Stimulated activated CD4-positive, alpha-beta T cell treated with anti-CD3 and anti-CD28 coated beads, TNF-alpha, amount 100 ng/mL, for 24 hours (primary cell): ENCODE measurements around the gene PHC2.

Experiments used
- DNase-seq, 3 experiments: peaks; one replicate each; pipeline ENCODE4 v3.0.0-alpha.2; 2020; ENCODE audit warnings: low read depth in 3 of 3

The PHC2 gene

GRCh38 chr1:33332357-33332789 is 98.5 kb downstream of the PHC2 start:
- DNase-seq, result no peak

GRCh38 chr1:33331444-33332356 is 99.2 kb downstream of the PHC2 start:
- DNase-seq, result no peak

GRCh38 chr1:33330906-33331305 is 100.0 kb downstream of the PHC2 start:
- DNase-seq, result no peak

- DNase-seq, result no peak
Observed at GRCh38 chr1:33330361-33330890, 100.5 kb downstream of the PHC2 start.

GRCh38 chr1:33329600-33330305 is 101.1 kb downstream of the PHC2 start:
- no peak for DNase-seq

- no peak for DNase-seq
Observed at GRCh38 chr1:33328817-33329216, 102.1 kb downstream of the PHC2 start.

- DNase-seq, result no peak
Observed at GRCh38 chr1:33327587-33328325, 103.1 kb downstream of the PHC2 start.

GRCh38 chr1:33326785-33327184 is 104.1 kb downstream of the PHC2 start:
- DNase-seq, result no peak

- DNase-seq, result no peak
Observed at GRCh38 chr1:33324677-33325575, 106.0 kb downstream of the PHC2 start.

GRCh38 chr1:33323663-33324477 is 107.0 kb downstream of the PHC2 start:
- DNase-seq, result no peak

GRCh38 chr1:33322870-33323585 is 107.9 kb downstream of the PHC2 start:
- DNase-seq, result no peak

- no peak for DNase-seq
Observed at GRCh38 chr1:33322109-33322508, 108.8 kb downstream of the PHC2 start.

- no peak for DNase-seq
Observed at GRCh38 chr1:33321178-33321577, 109.7 kb downstream of the PHC2 start.

- no peak for DNase-seq
Observed at GRCh38 chr1:33320619-33321165, 110.2 kb downstream of the PHC2 start, which contains the start of gene A3GALT2. Gene A3GALT2 (minus strand): TSS chr1:33321098. CDS start chr1:33321098, 0 bp downstream.

- DNase-seq, result no peak
Observed at GRCh38 chr1:33319949-33320618, 110.8 kb downstream of the PHC2 start.

- DNase-seq, result no peak
Observed at GRCh38 chr1:33319186-33319948, 111.5 kb downstream of the PHC2 start.

- DNase-seq, result no peak
Observed at GRCh38 chr1:33317946-33318345, 112.9 kb downstream of the PHC2 start.

- DNase-seq, result no peak
Observed at GRCh38 chr1:33317354-33317753, 113.5 kb downstream of the PHC2 start.
